ENCODE measurements around the gene XIST. TPM values are rescaled to one million over a fixed set of nuclear protein-coding genes. Genes with fewer than 3 reads are reported as not detected.

Gene XIST
- total RNA-seq, 1 experiment from 2014 or later: 1.0 TPM

- H4K20me1 ChIP-seq (ENCODE audit: insufficient read depth): no peaks in the 10 kb centered on the region
- POLR2A ChIA-PET: no interaction called here
- H3K9ac ChIP-seq (ENCODE audit: low read length): no peak overlapping the region
- DNase-seq (ENCODE audit: low read depth, low spot score) (no peak), ATAC-seq (no peak)
- no peaks in the 10 kb centered on the region for H3K9me2 ChIP-seq (ENCODE audit: insufficient read depth)
- H3K4me2 ChIP-seq (ENCODE audit: low read length): no peak overlapping the region
- intact Hi-C loops (cut with micrococcal nuclease): no loop called here
- no peak for TF ChIP-seq SIN3A (IDR thresholded peaks at IDR 0.05; ENCODE audit: low read depth)
- no peak for TF ChIP-seq ATF3 (IDR thresholded peaks at IDR 0.05)
- TF ChIP-seq YY1 (IDR thresholded peaks at IDR 0.05; ENCODE audit: extremely low read depth, insufficient replicate concordance, low read depth, low read length): no peak
- TF ChIP-seq EZH2 (IDR thresholded peaks at IDR 0.05): no peak
- no peak for TF ChIP-seq MAX (IDR thresholded peaks at IDR 0.05)
- no peak for TF ChIP-seq CTCF (IDR thresholded peaks at IDR 0.05 in 2 of 3, conservative IDR thresholded peaks at IDR 0.05 in 1 of 3; ENCODE audit: borderline replicate concordance in 1 of 3, insufficient read depth in 1 of 3, low read depth in 2 of 3, low read length in 2 of 3)
- TF ChIP-seq SP1 (IDR thresholded peaks at IDR 0.05; ENCODE audit: low read depth): no peak
- TF ChIP-seq ELF1 (IDR thresholded peaks at IDR 0.05; ENCODE audit: borderline replicate concordance, low read depth): no peak
- TF ChIP-seq POLR2A (IDR thresholded peaks at IDR 0.05; ENCODE audit: borderline replicate concordance, extremely low read depth, insufficient read depth, insufficient read length): no peak
- no peak for TF ChIP-seq ZNF274 (IDR thresholded peaks at IDR 0.05; ENCODE audit: low read depth, low read length)
- no peak for TF ChIP-seq CEBPB (IDR thresholded peaks at IDR 0.05; ENCODE audit: low read depth)
- no peak overlapping the region for H3K27ac ChIP-seq (ENCODE audit: low read depth, low read length)
- RAD21 ChIA-PET (ENCODE audit: low non-redundant PET in 1 of 2, low total read pairs in 2 of 2, uncharacterized antibody in 2 of 2, unreplicated experiment in 2 of 2): no interaction called here
- no peak overlapping the region for H2AFZ ChIP-seq (ENCODE audit: low read depth, low read length, poor library complexity, severe bottlenecking)
- no peaks in the 10 kb centered on the region for H3K79me2 ChIP-seq (ENCODE audit: insufficient read depth, low read length)
- H3K4me1 ChIP-seq (ENCODE audit: control insufficient read depth in 1 of 2, insufficient read depth in 2 of 2, low read length in 2 of 2): no peaks in the 10 kb centered on the region
- CTCF ChIA-PET: no interaction called here
- H3K4me3 ChIP-seq (replicated peaks in 1 of 2; ENCODE audit: low read depth in 1 of 2, low read length in 2 of 2): no peak overlapping the region
- no peaks in the 10 kb centered on the region for H3K9me3 ChIP-seq (ENCODE audit: control insufficient read depth in 1 of 2, insufficient read depth in 1 of 2, low read depth in 1 of 2, low read length in 2 of 2)
- no TSS peak for BruUV-seq (replicated peaks)
- no peaks in the 10 kb centered on the region for H3K27me3 ChIP-seq (ENCODE audit: insufficient read depth, low read length)
- H3K36me3 ChIP-seq (ENCODE audit: control insufficient read depth in 1 of 2, insufficient read depth in 2 of 2, low read length in 2 of 2): no peaks in the 10 kb centered on the region
These were observed 15.5 kb downstream of the XIST start for GRCh38 chrX:73836956-73837477.

All from HCT116 (cell line).